GM20431 (cell line): ENCODE results near the gene ACADSB.

ENCODE experiments used
- in situ Hi-C: fragments of 300-500 bp; cut with MseI, MboI; formaldehyde crosslinking; loops from one replicate; pipeline ENCODE4 v1.15.0; 2020; ENCODE audit warnings: low sequenced_read_pairs; ENCODE audit not compliant: unreplicated experiment

ACADSB gene

DNA sequence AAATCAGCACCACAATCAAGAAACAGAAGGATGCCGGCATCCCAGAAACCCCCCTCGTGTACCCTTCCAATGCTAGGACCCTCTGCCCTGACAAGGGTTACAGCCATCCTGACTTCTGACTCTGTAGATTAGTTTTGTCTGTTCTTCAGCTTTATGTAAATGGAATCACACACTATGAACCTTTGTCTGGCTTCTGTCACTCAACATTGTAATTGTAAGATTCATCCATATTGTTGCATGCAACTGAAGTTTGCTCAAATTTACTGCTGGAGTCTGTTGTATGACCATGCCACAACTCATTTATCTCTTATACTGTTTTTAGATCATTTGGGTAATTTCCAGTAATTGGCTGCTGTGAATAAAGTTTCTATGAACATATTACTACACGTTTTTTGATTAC is 8.7 kb upstream of the ACADSB start:
- in situ Hi-C loops: no loop called here

DNA sequence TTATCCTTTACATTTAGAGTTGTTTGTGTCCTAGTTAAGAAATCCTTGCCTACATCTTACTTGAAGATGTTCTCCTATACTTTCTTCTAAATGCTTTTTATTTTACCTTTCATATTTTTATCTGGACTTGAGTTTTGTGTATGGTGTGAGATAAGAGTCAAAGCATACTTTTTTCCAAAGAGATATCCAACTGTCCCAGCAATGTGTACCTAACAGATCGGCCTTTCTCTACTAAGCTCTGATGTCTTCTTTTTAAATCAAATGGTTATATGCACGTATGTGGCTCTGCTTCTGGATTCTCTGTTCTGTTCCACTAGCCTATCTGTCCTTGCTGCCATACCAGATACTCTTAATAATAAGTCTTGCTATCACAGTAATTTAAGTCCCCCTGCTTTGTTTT is 7.4 kb upstream of the ACADSB start:
- in situ Hi-C loops: no loop called here

DNA sequence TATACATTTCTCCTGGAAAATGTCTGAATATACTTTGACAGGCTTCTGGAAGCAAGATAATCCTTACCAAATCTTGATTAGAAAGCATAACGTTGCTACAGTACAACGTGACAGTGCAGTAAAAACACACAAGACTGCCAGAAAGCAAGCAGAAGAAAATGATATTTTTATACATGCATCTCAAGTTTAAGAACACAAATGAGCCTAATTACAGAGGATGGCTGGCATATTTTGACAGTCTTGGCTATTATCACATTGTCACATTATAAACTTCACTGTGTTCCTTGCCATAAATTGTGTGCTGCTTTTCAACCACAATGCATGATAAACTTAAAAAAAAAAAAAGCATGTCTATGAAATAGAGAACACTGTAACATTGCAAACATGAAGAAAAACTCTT is 4.5 kb upstream of the ACADSB start:
- in situ Hi-C loops: no loop called here

DNA sequence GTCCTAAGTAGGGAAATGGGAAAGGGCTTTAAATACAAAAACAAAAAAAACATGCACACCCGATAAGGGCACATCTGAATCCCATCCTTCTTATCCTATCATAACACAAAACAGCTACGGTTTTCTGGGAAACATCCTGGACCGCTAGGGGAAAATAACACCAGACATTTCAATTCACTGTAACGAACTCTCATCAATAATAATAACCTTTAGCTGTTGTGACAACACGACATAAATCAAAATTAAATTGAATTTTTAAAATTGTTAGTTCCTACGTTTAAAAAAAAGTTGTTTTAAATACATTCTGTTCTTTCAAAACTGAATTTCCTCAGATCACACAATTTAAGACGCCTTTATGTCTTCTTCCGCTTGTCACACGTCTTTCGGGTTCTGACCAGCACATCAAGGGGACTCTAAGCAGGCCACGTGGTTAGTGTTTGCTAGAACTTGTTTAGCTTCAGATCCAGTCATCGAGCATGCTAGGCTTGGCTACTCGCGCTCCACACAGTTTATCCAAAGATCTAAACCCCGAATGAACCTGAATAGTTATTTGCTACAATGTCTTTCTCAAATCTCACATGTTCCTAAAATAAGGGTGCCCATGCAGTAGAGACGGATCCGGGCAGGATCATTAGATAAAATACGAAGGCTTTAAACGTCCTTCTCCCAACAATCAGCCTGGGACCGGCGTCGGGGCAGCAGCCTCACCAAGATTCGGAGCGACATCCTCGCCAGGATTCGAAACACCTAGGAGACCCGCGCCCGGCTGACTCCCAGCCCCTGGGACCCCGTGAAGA is 1.1 kb upstream of the ACADSB start:
- in situ Hi-C loops: no loop called here

DNA sequence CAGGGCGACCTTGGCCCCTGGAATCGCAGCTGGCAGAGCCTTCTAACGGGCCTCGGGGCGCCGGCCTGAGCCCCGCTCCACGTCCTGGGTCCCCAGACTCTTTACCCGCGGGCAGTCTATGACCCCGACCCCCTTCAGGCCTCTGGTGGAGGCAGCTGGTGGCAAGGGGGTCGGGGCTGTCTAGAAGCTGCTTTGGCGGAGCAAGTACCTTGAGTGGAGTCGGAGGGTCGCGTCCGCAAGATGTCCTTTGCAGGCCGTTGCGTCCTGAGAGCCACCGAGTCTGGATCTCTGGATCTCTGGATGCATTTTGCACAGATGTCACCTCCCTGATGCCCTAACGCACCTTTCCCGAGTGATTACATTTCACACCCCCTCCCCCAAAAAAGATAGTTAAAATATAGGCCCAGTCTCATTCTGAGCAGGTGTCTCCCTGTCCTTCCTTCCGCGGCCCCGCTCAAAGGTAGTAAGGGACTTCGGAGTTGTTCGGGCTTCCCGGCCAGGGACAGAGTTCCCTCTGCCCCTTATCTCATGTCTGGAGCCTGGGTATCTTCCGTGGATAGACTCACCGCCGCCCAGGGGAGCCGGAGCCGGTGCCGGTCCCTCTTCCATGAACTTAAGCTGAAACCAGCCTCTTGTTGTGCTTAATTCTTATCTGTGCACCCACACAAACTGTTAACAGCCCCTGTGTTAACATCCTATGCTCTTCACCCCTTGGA is 457 bp downstream of the ACADSB start:
- in situ Hi-C loops: no loop called here

DNA sequence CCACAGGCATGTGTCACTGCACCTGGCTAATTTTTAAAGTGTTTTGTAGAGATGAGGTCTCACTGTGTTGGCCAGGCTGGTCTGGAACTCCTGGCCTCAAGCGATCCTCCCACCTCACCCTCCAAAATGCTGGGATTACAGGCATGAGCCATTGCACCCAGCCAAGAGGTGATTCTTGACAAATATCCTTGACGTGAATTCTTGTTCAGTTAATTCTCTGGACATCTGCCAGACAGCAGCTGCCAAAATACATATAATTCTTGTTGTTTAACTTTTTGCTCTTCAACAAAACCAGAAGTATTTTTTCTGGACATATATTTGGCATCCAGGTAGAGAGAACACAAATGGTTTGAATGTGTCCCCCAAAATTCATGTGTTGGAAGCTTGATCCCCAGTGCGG is 3.2 kb downstream of the ACADSB start:
- in situ Hi-C loops: no loop called here

DNA sequence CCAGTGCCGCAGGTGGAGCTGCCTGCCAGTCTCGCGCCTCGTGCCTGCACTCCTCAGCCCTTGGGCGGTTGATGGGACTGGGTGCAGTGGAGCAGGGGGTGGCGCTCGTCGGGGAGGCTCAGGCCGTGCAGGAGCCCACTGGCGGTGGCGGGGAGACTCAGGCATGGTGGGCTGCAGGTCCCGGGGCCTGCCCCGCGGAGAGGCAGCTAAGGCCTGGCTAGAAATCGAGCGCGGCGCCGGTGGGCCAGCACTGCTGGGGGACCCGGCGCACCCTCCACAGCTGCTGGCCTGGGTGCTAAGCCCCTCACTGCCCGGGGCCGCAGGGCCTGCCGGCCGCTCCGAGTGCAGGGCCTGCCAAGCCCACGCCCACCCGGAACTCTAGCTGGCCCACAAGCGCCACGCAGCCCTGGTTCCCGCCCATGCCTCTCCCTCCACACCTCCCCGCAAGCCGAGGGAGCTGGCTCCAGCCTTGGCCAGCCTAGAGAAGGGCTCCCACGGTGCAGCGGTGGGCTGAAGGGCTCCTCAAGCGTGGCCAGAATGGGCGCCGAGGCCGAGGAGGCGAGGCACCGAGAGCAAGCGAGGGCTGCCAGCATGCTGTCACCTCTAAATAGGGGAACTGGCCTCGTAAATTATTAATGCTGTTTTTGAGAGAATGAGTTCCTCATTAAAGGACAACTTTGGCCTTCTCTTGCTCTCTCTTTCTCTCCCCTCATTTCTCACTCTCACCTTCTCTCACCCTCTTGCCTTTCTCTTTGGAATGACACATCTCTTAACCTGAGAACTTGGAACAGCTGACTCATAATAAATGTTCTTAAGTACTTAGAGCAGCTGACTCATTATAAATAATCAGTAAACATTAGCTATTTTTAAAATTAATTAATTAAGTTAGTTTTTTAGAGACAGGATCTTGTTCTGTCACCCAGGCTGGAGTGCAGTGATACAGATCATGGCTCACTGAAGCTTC is 4.9 kb downstream of the ACADSB start:
- in situ Hi-C loops: no loop called here

DNA sequence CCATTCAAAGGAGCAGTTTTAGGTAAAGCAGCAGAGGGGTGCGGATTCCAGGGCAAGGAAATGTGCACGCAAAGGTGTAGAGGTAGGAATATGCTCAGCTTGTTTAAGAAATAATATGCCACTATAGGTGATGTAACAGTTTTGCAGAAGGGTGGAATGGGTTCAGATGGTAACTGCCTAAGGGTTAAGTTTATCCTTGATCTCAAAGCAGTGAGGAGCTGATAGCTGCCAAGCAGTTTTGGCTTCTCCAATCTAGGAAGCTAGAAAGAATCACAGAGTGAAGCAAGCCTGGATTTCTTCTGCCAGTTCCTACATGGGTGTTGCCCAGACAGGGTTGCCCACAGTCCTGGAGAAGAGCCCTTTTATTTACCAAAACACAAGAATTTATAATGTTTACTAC is 6.0 kb downstream of the ACADSB start:
- in situ Hi-C loops: no loop called here

DNA sequence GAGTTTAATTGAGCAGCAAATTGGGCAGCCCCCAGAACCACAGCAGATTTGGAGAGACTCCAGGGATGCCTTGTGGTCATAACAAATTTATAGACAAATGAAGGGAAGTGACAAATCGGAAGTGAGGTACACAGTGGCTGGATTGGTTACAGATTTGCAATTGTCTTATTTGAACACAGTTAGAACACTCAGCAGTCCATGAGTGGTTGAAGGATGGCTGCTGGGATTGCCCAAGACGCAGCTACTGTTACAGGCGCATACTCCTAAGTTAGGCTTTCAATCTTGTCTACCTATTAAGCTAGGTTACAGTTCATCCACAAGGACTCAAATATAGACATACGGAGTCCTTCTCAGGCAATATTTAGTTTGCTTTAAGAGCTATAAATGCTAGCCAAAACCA is 7.4 kb downstream of the ACADSB start:
- in situ Hi-C loops: no loop called here

DNA sequence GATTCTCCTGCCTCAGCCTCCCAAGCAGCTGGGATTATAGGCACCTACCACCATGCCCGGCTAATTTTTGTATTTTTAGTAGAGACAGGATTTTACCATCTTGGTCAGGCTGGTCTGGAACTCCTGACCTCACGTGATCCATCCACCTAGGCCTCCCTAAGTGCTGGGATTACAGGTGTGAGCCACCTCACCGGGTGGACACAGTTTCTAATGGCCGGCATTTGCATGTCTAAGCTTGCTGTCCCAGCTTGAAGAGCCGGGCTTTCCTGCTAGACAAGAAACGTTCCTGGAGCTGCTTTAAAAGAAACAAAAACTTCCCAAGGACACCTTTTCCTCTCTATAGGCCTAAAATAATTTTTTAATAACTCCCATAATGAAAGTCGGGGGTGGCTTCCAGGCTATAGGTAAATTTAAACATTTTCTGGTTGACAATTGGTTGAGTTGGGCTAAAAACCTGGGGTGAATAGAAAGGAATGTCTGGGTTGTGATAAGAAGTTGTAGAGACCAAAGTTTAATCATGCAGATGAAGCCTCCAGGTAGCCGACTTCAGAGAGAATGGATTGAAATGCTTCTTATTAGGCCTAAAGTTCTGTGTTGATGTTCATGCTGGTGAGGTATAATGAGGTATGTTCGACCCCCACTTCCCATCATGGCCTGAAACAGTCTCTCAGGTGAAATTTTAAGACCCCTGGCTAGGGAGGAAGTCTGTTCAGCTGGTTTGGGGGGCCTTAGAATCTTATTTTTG is 8.8 kb downstream of the ACADSB start:
- in situ Hi-C loops: no loop called here

DNA sequence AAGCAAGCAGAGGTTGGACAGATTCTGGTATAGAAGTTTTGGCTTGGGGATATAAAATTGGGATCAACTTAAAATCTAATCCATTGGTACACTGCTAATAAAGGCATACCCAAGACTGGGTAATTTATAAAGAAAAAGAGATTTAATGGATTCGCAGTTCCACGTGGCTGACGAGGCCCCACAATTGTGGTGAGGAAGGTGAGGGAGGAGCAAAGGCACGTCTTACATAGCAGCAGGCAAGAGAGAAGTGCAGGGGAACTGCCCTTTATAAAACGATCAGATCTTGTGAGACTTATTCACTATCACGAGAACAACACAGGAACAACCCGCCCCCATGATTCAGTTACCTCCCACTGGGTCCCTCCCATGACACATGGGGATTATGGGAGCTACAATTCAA is 9.7 kb downstream of the ACADSB start:
- in situ Hi-C loops: no loop called here

DNA sequence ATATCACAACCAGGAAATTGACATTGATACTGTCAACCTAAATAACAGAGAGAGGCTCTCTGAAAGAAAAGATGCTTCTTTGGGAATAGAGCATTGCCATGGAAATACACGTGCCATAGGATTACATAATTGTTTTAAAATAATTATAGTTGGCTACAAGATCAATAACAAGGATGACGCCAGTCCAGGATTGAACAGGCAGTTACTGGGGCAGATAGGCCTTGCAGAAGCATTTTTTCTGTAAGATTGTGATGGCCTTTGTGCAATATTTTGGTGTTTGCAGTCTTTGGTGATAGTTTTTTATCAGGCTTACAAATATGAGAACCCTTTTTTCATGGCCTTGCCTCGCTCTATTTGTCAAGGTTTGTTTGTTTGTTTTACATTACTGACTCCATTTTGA is 10.5 kb downstream of the ACADSB start:
- in situ Hi-C loops: no loop called here

DNA sequence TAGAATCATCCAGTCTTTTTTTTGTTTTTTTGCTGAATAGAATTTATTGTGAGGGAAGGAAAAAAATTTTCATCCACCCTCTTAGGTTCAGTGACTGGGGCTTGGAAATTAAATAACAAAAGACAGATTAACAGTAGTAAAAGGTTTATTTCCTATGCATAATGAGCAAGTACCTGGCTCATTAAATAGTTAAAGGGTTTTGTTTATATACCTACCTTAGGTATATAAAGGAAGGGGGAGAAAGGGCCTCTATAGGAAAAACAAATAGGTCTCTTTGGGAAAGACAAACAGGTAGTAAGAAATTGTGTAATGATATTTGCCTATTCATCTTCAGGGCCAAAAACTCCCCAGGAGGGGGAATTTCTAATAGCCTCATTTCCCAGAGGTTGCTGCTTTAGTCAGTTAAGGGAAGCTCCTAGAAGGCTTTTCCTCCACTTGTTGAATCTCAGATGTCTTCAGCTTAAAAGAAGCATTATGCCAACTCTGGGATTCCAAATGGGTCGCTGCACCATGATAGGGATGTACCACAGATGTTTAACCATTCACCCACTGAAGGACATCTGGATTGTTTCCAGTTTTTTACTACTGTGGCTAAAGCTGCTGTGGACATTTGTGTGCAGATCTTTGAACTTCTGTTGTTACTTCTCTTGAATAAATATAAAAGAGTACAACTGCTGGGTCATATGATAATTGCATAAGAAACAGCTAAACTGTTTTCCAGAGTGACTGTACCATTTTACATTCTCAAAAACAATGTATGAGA is 11.3 kb downstream of the ACADSB start:
- in situ Hi-C loops: no loop called here

DNA sequence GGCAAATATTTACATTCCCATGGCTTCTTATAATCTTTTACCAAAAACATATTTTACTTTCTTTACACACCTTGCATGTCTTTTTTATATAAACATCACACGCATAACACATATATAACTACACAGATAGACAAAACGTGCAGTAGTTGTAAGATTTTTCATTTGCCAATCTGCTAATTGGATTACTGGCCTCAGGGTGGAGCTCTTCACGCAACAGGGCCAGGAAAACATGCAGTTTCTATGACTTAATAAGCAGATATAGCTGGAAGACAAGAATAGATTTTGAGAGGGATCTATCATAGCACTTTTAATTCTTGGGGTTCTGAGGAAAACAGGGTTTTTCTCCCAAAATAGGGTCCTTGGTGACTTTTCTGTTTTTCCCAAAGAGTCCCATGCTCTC is 12.7 kb downstream of the ACADSB start:
- in situ Hi-C loops: no loop called here

DNA sequence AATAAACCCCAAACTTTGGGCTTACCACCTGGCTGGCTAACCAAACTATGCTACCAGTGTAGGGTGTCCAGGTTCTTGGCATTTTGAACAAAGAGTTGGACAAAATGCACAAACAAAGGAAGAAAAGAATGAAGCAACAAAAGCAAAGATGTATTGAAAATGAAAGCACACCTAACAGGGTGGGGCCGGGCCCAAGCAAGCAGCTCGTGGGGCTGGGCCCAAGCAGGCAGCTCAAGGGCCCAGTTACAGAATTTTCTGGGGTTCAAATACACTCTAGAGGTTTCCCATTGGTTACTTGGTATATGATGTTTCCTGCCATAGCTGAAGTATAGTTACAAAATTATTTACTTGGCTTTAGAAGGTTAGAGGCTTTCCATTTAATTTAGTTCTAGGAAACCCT is 15.7 kb downstream of the ACADSB start:
- in situ Hi-C loops: no loop called here

DNA sequence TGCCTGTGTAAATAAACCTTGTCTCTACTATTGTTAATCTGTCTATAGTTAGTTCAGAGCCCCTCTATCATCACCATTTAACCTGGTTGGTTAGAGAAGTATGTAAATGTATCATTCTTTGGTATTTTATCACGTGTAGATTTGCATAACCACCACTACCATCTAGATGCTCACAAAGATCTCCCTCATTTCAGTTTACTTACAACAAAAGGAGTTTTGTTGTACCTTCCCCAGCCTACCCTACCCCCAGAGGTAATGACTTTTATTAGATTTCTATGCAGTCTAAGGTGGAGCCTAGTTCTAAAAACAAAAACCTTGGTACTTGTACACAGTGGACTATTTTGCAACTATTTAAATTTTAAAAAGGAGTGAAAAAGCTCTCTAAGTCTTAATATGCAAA is 17.5 kb downstream of the ACADSB start:
- in situ Hi-C loops: loop anchor here (25.0 kb wide), 1 partner anchor 536 kb away; no protein-coding TSS in a partner anchor

DNA sequence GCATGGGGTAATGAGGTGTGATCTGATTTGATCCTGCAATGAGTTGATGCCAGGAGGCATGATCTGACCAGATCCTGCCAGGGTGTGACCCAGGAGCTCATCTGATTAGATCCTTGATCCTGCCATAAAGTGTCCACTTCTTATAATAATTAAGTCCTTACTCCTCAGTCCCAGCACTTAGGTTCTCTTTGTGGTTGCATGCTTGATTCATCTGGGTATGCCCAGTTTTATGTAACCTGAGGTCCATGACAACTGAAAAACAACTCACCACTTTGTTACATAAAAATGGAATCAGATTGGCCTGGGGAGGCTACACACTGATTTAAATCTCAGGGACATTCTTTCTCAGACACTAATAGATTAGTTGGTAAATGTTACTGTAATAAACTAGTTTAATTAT is 19.1 kb downstream of the ACADSB start:
- in situ Hi-C loops: loop anchor here (25.0 kb wide), 1 partner anchor 534 kb away; no protein-coding TSS in a partner anchor

DNA sequence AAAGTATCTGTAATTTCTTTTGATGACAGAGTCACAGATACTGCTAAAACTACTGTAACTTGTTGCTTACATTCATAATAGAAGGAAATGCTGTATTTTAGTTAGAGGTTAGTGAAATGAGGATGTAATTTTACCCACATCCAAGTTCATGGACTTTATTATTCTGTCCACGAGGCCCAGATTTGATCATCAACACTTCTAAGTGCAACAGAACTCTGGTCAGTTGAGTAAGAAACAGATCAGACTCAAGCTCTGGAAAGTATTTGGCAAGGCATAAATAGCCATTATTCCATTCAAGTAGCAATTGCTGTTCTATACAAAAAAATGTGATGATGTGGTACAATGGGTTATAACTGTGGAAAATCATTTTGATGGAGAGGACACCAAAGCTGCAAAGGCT is 22.3 kb downstream of the ACADSB start:
- in situ Hi-C loops: loop anchor here (25.0 kb wide), 1 partner anchor 531 kb away; no protein-coding TSS in a partner anchor

DNA sequence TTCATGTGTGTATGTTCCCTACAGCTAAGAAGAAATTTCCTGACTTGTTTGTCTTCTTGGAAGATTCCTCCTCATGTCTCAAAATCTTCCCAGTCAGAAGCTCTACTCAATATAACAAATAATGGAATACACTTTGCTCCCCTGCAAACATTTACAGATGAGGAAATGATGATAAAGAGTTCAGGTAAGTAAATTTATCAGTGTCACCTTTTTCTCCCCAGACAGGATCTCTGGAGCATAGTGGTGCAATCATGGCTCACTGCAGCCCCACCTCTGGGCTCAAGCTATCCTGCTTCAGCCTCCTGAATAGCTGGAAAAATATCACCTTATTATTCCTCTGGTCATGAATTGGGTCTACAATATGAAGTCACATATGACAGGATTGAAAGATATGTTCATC is 25.5 kb downstream of the ACADSB start:
- in situ Hi-C loops: loop anchor here (25.0 kb wide), 1 partner anchor 528 kb away; no protein-coding TSS in a partner anchor
